ENCODE results near the gene IPO4.

- TF ChIP-seq CTCF (IDR thresholded peaks at IDR 0.05): no peak
- TF ChIP-seq POLR2A (IDR thresholded peaks at IDR 0.05): no peak
Observed at GRCh38 chr14:24177041-24177825, 11.4 kb downstream of the IPO4 start.
